Fibroblast of skin of left quadriceps (primary cell): ENCODE results near the gene NRG3.

Experiments used
- DNase-seq, 2 experiments: peaks; one replicate each; pipeline ENCODE4 v3.0.0-alpha.2; 2013; ENCODE audit warnings: low read depth in 2 of 2

NRG3 gene

GRCh38 chr10:82817676-82818422 lies 942.9 kb downstream of the NRG3 start:
- DNase-seq: no peak

- DNase-seq: no peak
Measured at GRCh38 chr10:82821043-82821442, 946.0 kb downstream of the NRG3 start.

GRCh38 chr10:82826132-82826531 lies 951.1 kb downstream of the NRG3 start:
- peak; percentile 67 to 70 for DNase-seq

DNA sequence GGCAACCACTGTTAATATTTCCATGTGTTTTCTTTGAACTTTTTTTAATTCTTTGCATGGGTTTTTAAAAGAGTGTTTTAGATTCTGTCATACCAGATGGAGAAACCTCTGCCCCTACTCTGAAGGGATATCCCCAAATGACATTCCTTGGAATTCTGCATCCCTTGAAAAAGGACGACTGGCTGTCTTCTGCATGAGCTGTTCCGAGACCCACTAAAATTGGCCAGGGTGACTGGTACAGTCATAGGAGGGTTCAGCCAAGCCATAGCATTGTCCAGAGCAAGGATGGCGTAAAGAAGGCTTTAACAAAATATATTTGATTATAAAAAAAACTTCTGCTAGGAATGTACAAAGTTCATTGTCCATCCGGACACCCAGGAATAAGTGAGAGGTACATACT lies 952.9 kb downstream of the NRG3 start:
- no peak for DNase-seq

DNA sequence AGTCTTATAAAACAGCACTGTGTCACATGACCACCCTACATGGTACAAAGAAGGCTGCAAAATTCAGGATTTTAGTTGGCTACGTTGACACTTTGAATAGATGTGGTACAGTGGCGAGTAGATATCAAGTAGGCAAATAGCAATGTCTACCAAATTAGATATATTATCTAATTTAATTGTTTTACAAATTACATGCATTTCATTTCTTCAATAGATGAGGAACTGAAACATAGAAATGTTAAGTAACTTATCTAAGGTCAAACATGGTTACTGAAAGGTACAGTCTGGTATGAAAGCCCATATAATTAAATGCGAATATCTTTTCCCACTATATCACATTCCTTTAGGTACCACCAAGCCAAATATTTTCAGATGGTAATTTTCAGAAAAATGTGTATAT lies 972.2 kb downstream of the NRG3 start:
- DNase-seq: no peak

- no peak for DNase-seq
Measured at GRCh38 chr10:82850191-82850590, 975.2 kb downstream of the NRG3 start.

DNA sequence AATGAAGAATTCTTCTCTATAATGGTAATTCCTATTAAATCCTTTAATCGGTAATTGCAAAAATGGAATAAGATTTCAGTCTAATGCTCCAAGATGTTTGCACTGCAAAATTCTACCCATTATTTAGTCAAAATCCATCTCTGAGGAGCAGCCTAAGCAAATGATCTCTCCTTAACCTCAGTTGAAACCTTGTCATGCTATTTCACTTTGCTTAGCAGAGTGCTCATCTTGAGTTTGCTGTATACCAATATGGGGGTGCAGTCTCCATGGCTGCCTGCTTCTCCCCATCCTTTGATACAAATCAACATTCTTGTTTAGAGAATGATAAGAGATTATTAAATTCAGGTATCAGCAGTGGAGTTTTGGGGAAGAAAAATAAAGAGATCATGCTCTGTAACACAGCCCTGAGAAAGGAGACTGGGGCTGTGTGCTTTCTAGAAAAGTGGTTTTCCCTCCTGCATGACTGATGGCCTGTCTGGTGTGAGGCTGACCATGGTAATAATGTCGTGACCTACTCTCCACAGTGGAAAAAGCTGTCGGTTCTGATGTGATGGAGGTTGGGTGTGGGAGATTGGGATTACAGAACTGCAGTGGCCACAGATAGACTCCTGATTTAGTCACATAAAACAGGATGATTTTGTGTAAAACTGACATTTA lies 982.1 kb downstream of the NRG3 start:
- no peak for DNase-seq

DNA sequence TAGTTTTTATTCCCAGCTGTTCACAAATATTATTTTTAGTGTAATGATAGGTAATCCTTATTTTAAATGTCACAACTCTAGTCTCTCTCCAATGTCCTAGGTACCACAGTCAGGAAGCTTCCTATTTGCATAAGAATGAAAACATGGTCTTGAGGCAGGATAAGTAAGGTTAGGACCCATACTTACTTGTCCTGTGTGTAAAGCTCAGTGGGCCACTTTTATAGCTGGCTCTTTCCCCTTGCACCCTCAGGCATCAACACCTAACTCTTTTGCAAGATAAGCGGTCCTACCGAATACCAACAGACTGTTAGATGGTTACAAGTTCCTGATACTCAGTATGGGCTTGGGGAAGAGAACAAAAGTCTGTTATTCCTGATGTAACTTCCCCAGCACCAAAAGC lies 986.9 kb downstream of the NRG3 start:
- DNase-seq: no peak

- DNase-seq: no peak
Measured at GRCh38 chr10:82865366-82865765, 990.4 kb downstream of the NRG3 start.

GRCh38 chr10:82866424-82867020 lies 991.5 kb downstream of the NRG3 start:
- DNase-seq: peak; percentile 60

DNA sequence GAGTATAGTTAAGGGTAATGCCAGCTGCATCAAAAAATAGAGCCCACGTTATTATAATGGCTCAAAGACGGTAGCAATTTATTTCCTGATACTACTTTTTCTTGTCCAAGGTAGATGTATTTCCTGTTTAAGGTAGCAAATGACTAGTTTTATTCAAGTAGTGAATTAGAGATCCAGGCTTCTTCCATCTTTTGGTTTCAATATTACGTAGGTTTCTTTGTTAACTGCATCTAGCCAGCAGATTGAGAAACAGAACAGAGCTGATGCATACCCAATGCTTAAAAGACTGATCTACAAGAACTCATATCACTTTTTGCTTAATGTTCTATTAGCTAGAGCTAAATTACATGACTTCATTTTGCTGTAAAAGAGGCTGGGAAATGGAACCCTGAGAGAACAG lies 992.1 kb downstream of the NRG3 start:
- no peak for DNase-seq

DNA sequence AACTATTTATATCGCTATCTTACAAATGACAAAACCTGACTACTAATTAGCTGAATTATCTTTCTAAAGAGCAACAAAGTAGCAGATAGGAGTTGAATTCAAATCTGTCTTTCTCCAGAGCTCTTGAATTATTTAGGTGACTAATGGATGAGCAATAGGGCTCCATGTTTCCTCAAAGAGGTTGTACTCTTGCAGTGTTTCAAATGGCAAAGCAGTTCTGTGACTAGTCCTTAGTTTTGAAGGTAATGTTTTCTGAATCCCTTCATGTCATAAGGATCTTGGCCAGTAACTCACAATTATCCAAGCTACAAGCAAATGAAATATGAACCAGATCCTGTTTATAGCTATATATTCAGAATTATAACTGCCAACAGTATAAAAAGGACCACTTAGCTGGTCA lies 999.7 kb downstream of the NRG3 start:
- no peak for DNase-seq

DNA sequence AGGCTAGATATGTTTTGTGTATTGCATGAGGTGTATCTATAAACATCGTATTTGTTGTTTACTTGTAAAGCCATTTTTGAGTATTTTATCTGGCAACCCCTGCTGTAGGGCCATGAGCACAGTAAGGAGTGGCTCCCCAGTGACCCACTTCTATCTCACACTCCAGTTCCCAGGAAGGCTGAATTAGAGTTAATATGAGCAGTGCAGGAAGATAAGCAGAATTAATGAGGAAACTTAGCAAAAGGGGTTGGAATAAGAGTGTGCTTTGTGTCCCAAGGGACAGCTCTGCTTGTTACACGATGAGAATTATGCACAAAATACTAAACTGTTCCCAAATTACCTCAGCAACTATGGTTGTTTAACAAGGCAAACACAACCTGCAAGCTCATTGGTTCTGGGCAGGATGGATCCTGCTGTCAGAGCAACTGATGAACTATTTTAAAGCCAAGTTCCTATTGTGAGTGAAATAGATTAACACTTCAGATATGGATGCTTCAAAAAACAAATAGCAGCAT lies 1005.8 kb downstream of the NRG3 start:
- no peak for DNase-seq

DNA sequence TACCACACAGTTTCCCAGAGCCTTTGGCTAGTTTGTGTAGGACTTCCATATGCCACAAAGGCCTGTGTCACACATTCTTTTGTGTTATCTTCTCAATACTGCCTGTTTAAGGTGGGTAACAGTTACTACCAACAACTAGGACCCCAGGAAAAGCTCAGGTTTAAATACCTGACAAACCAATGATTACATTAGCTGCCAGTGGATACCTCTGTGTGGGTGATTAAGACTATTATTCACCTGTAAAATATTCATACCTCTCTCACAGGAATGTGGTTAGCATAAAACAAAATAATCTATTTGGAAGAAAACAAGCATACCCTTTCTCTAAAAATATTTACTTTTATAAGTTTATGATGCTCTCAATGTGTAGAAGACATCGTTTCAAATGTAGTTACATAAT lies 1007.7 kb downstream of the NRG3 start:
- DNase-seq: no peak

- no peak for DNase-seq
Measured at GRCh38 chr10:82883603-82884002, 1008.6 kb downstream of the NRG3 start.

- DNase-seq: no peak
Measured at GRCh38 chr10:82887488-82887887, 1012.5 kb downstream of the NRG3 start.

- no peak for DNase-seq
Measured at GRCh38 chr10:82888809-82889455, 1013.9 kb downstream of the NRG3 start.

DNA sequence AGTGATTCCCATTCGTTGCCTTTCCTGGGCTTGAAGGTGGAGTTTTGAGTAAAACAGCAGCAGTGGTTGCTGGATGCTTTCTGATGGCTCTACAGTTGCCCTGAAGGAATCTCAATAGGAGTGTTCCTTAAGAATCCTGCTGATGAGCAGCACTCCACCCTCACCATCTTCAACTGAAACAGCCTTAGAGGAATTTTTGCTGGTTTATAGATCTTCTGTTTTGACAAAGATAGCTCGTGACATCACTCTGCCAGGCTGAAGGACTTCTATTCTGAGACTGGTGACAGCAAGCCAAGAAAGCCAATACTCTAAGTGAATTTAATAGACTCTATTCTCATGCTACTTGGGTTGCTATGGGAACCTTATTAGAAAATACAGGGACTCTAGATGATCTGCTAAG lies 1014.7 kb downstream of the NRG3 start:
- DNase-seq: no peak

DNA sequence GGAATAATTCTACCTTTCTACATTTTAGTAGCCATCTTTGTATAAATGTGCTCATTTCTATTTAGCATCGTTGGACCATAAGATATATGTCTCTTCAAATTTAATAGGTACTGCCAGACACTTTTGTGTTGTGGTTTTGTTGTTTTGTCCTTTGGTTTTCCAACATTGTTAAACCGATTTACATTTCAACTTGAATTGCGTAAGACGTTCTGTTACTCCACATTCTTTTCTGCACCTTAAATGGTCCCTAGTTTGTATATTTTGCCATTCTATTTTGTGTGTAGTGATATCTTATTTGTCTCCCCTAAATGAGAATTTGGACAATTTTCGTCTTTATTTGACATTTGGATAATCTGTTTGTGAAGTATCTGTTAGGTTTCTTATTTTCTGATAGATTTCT lies 1015.6 kb downstream of the NRG3 start:
- DNase-seq: no peak

GRCh38 chr10:82908096-82908495 lies 1033.1 kb downstream of the NRG3 start:
- no peak for DNase-seq

DNA sequence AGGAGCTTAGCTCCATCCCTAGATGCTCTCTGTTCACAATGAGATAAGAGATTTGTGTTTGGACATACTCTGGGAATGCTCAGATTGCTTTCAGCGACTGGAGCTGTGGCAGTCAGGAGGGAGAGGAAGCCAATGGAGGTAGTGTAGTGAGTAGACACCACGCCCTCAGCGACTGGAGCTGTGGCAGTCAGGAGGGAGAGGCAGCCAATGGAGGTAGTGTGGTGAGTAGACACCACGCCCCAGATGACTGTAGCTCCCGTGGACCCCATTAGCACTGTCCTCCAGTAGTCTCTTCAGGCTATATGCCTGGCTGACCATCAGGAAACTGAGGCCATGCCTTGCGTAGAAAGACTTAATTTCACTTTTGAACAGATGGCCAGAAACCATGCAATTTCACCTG lies 1033.8 kb downstream of the NRG3 start:
- no peak for DNase-seq

- no peak for DNase-seq
Measured at GRCh38 chr10:82910301-82910700, 1035.3 kb downstream of the NRG3 start.
